Right lobe of liver (tissue), 6 donors: ENCODE data around the gene TAGLN2. TPM values are rescaled to one million over a fixed set of nuclear protein-coding genes. Genes with fewer than 3 reads are reported as not detected.

ENCODE experiments used
- ATAC-seq, 4 donors: fragments of 200-7000 bp; cut with Tn5 transposase; one replicate each; pipeline ENCODE4 v1.9.1; 2020; ENCODE audit warnings: mild to moderate bottlenecking in 4 of 4, moderate library complexity in 4 of 4
- DNase-seq, 3 donors: peaks; one replicate each; pipeline ENCODE4 v3.0.0-alpha.2; 2020
- H3K27ac ChIP-seq, 3 donors: fragments of 200-600 bp; one replicate each; pipeline ENCODE4 v1.8.0; 2022
- H3K27me3 ChIP-seq, 2 donors: fragments of 200-600 bp; one replicate each; pipeline ENCODE4 v1.8.0; 2022
- H3K36me3 ChIP-seq, 4 donors: fragments of 200-600 bp; sonication (generic) in 1 of 4; one replicate each; pipeline versions ENCODE4 v1.5.1 to v1.8.0; 2017 to 2022; ENCODE audit warnings: control low read depth in 1 of 4
- H3K4me1 ChIP-seq, 4 donors: fragments of 200-600 bp; sonication (generic) in 1 of 4; one replicate each; pipeline versions ENCODE4 v1.5.1 to v1.8.0; 2017 to 2022; ENCODE audit warnings: control low read depth in 1 of 4
- H3K4me3 ChIP-seq, 3 donors: fragments of 200-600 bp; one replicate each; pipeline ENCODE4 v1.8.0; 2022
- H3K9me3 ChIP-seq, 4 donors: fragments of 200-600 bp; sonication (generic) in 1 of 4; one replicate each; pipeline versions ENCODE4 v1.5.1 to v1.8.0; 2017 to 2022; ENCODE audit warnings: control low read depth in 1 of 4
- CTCF ChIP-seq, 4 donors: fragments of 200-600 bp in 3 of 4; fragments of 450-650 bp in 1 of 4; IDR thresholded peaks; one replicate each; pipeline versions ENCODE4 v1.5.1 to v1.8.0; 2016 to 2022; ENCODE audit warnings: antibody characterized with exemption in 4 of 4, mild to moderate bottlenecking in 2 of 4
- POLR2A ChIP-seq: fragments of 450-650 bp; IDR thresholded peaks from one replicate; pipeline ENCODE4 v1.6.1; 2017; ENCODE audit warnings: antibody characterized with exemption, mild to moderate bottlenecking
- WGBS: methylation state at CpG from one replicate; pipeline ENCODE4 v1.1.6; 2018; ENCODE audit warnings: low coverage, low lambda C conversion rate; ENCODE audit not compliant: insufficient coverage; ENCODE audit errors: missing lambda C conversion rate; 5-methylcytosine and 5-hydroxymethylcytosine counted together
- intact Hi-C, 2 donors: fragments of 100-400 bp; cut with DNase I; formaldehyde crosslinking; loops; one replicate each; pipeline versions ENCODE4 v1.11.2 to v1.14.1; 2022
- total RNA-seq, 6 experiments: library from RNA; depleted of rRNA in 2 of 6; stranded (reverse); fragments of >200 nt in 2 of 6; fragmentation: NEBNext Ultra II Directional in 3 of 6; extraction: Animal tissue kit (Norgen Biotek cat#: 25700) in 3 of 6; gene quantifications; one replicate each; pipeline versions ENCODE4 v1.1.0 to v1.2.4, GENCODE V29; 2016 to 2023
- donor health status: DM: no; HTN: yes; CAD: no.
- donor health status: DM: no; HTN: no; CAD: no.
- donor health status: DM: no; HTN: no; CAD: no.
- donor health status: DM: no; HTN: yes; CAD: no.
- donor health status: DM: no; HTN: yes; CAD: no.

Gene TAGLN2
- total RNA-seq, 6 experiments from 2014 or later = 53.2 to 200 (median 117) TPM

GRCh38 chr1:159891275-159892157 lies 33.8 kb downstream of the TAGLN2 start:
- TF ChIP-seq POLR2A (no peak), CTCF (IDR thresholded peaks at IDR 0.05) (peak; percentile 97 to 100 (median 98))
- no peak overlapping the region for H3K27ac ChIP-seq
- 35% methylated on average over 7 of the region's 7 CpGs for WGBS
- H3K4me1 ChIP-seq = no peaks in the 10 kb centered on the region
- DNase-seq = peak; percentile 85 to 89 (median 86)
- H3K9me3 ChIP-seq = no peaks in the 10 kb centered on the region
- intact Hi-C loops = loop anchor here (5.0 to 10.0 kb wide), 3 partner anchors 94 to 727 kb away; no protein-coding TSS in a partner anchor
- no peak overlapping the region for H3K4me3 ChIP-seq
- no peaks in the 10 kb centered on the region for H3K36me3 ChIP-seq
- ATAC-seq = peak; percentile 95 to 97 (median 96)
- no peaks in the 10 kb centered on the region for H3K27me3 ChIP-seq

GRCh38 chr1:159890390-159890789 lies 34.9 kb downstream of the TAGLN2 start:
- Histone ChIP-seq H3K4me3 (no peak overlapping the region), H3K27ac (peak overlapping the region in 2 of 3 donors; percentile 28 to 30), H3K36me3 (no peaks in the 10 kb centered on the region), H3K4me1 (no peaks in the 10 kb centered on the region), H3K27me3 (no peaks in the 10 kb centered on the region), H3K9me3 (no peaks in the 10 kb centered on the region)
- 49% methylated on average over 6 of the region's 8 CpGs for WGBS
- DNase-seq = no peak
- TF ChIP-seq CTCF (IDR thresholded peaks at IDR 0.05) = no peak
- no peak for TF ChIP-seq POLR2A
- intact Hi-C loops = loop anchor here (5.0 to 10.0 kb wide), 3 partner anchors 93 to 726 kb away; no protein-coding TSS in a partner anchor
- peak in 1 of 4 donors; percentile 6 for ATAC-seq

DNA sequence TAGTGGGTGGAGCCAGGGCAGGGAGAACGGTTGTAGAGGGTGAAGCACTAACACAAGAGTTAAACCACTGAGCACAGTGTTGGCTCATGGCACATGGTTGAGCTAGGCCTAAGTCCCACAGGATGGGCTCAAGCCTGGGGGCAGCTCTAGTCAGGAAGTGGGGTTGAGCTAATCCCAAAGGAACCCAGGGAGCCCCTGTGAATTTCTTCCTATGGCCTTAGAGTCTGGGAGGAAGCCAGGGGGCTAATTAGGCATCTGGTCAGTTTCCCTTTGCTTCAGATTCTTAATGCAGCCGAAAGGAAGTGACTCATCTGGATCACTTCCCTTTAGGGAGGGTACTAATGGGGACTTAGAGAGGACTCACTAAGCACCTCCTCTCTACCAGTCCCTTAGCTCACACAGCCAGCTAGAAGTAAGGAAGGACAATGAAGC lies 35.5 kb downstream of the TAGLN2 start:
- TF ChIP-seq POLR2A = no peak
- no peak for TF ChIP-seq CTCF (IDR thresholded peaks at IDR 0.05)
- no peak overlapping the region for H3K4me3 ChIP-seq
- 25% methylated on average over 2 of the region's 2 CpGs for WGBS
- no peaks in the 10 kb centered on the region for H3K4me1 ChIP-seq
- ATAC-seq = peak; percentile 64 to 82 (median 81)
- H3K36me3 ChIP-seq = no peaks in the 10 kb centered on the region
- intact Hi-C loops = loop anchor here (5.0 to 10.0 kb wide), 3 partner anchors 93 to 725 kb away; no protein-coding TSS in a partner anchor
- H3K9me3 ChIP-seq = no peaks in the 10 kb centered on the region
- peak overlapping the region; percentile 28 to 30 (median 30) for H3K27ac ChIP-seq
- DNase-seq = no peak
- H3K27me3 ChIP-seq = no peaks in the 10 kb centered on the region

GRCh38 chr1:159889202-159889601 lies 36.1 kb downstream of the TAGLN2 start:
- Histone ChIP-seq H3K4me1 (no peaks in the 10 kb centered on the region), H3K27ac (peak overlapping the region in 1 of 3 donors; percentile 23), H3K27me3 (no peaks in the 10 kb centered on the region), H3K9me3 (no peaks in the 10 kb centered on the region), H3K36me3 (no peaks in the 10 kb centered on the region), H3K4me3 (no peak overlapping the region)
- DNase-seq (no peak), ATAC-seq (no peak)
- TF ChIP-seq POLR2A (no peak), CTCF (IDR thresholded peaks at IDR 0.05) (no peak)
- intact Hi-C loops = loop anchor here in 1 of 2 donors (5.0 kb wide), 1 partner anchor 92 kb away; no protein-coding TSS in a partner anchor
- WGBS = 69% methylated on average over 3 of the region's 4 CpGs
